ENCODE measurements around the gene SUCNR1. TPM values are rescaled to one million over a fixed set of nuclear protein-coding genes. Genes with fewer than 3 reads are reported as not detected.

SUCNR1 gene
- total RNA-seq, 1 experiment from 2014 or later: not detected

DNA sequence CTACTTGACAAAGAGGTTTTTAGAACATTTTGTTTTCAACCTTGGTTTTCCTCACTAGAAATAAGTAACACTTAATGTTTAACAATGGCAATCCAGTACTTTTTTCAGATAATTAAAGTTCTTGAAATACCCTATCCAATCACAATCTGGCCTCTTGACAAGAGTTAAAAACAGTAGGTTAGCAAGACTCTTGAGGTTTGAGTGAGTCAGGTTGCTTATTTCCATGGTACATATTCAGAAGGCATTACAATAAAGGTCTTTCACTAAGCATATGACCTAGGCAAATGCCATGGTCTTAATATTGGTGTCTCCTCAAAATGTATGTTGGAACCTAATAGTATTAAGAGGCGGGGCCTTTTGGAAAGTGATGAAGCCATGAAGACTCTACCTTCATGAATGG lies 5.6 kb downstream of the SUCNR1 start:
- Mint-ChIP-seq H3K27me3 (ENCODE audit: insufficient read depth, unreplicated experiment) (no peaks in the 10 kb centered on the region), H3K4me1 (ENCODE audit: low read depth, unreplicated experiment) (peaks cover 6% of the 10 kb centered on the region), H3K36me3 (ENCODE audit: insufficient read depth, unreplicated experiment) (no peaks in the 10 kb centered on the region), H3K4me3 (ENCODE audit: unreplicated experiment) (no peak overlapping the region), H3K27ac (ENCODE audit: unreplicated experiment) (no peak overlapping the region), H3K9me3 (ENCODE audit: unreplicated experiment) (no peaks in the 10 kb centered on the region)
- Histone ChIP-seq H3K4me3 (ENCODE audit: low read depth, low read length) (no peak overlapping the region), H3K4me1 (no peaks in the 10 kb centered on the region), H3K9me3 (no peaks in the 10 kb centered on the region), H3K27me3 (replicated peaks; ENCODE audit: control insufficient read depth, insufficient read depth, low read length) (no peaks in the 10 kb centered on the region), H3K36me3 (ENCODE audit: control insufficient read depth, insufficient read depth, low read length) (no peaks in the 10 kb centered on the region)
- POLR2A ChIA-PET: no interaction called here
- BruUV-seq (replicated peaks): no TSS peak
- intact Hi-C loops (cut with micrococcal nuclease; ENCODE audit: unreplicated experiment): no loop called here
- CTCF ChIA-PET: no interaction called here
- DNase-seq: no peak
- TF ChIP-seq, protein P1, sequence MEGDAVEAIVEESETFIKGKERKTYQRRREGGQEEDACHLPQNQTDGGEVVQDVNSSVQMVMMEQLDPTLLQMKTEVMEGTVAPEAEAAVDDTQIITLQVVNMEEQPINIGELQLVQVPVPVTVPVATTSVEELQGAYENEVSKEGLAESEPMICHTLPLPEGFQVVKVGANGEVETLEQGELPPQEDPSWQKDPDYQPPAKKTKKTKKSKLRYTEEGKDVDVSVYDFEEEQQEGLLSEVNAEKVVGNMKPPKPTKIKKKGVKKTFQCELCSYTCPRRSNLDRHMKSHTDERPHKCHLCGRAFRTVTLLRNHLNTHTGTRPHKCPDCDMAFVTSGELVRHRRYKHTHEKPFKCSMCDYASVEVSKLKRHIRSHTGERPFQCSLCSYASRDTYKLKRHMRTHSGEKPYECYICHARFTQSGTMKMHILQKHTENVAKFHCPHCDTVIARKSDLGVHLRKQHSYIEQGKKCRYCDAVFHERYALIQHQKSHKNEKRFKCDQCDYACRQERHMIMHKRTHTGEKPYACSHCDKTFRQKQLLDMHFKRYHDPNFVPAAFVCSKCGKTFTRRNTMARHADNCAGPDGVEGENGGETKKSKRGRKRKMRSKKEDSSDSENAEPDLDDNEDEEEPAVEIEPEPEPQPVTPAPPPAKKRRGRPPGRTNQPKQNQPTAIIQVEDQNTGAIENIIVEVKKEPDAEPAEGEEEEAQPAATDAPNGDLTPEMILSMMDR (IDR thresholded peaks at IDR 0.05; ENCODE audit: insufficient read depth in 1 of 2, low read depth in 1 of 2, low read length in 1 of 2, severe bottlenecking in 1 of 2, unreplicated experiment in 1 of 2): no peak

DNA sequence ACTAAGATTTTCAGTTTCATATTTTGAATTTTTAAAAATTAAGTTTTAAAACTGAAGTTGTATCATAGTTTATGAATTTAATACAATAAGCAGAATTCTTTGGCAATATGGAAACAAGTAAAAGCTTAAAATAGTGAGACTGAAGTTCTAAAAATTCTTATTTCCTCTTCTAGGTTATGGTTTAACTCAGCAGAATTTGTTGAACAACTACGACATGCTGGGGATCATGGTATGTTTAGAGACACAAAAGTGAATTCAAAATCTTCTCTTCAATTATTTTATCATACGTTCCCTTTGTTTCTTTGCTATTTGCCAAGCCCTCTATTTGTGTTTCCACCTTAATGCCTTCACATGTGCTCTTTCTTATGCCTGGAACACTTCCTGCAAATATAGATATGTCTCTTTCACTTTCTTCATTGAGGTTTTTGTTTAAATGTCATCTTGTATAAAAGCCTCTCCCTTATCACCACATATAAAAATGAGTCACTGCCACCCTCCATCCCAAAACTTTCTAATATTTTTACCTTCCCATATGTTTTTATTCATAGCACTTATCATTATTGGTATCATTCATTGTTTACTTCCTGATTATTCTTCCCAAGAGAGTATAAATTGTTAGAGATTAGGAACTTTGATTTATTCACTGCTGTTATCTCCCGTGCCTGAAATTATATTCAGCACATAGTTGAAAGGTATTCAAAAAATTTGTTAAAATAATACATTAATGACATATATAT lies 6.4 kb downstream of the SUCNR1 start:
- no peaks in the 10 kb centered on the region for H3K27me3 Mint-ChIP-seq (ENCODE audit: insufficient read depth, unreplicated experiment)
- no peaks in the 10 kb centered on the region for H3K27me3 ChIP-seq (replicated peaks; ENCODE audit: control insufficient read depth, insufficient read depth, low read length)
- no peak for DNase-seq
- no peak overlapping the region for H3K27ac Mint-ChIP-seq (ENCODE audit: unreplicated experiment)
- H3K36me3 ChIP-seq (ENCODE audit: control insufficient read depth, insufficient read depth, low read length): no peaks in the 10 kb centered on the region
- H3K9me3 Mint-ChIP-seq (ENCODE audit: unreplicated experiment): no peaks in the 10 kb centered on the region
- no peak overlapping the region for H3K4me3 Mint-ChIP-seq (ENCODE audit: unreplicated experiment)
- intact Hi-C loops (cut with micrococcal nuclease; ENCODE audit: unreplicated experiment): no loop called here
- ChIA-PET POLR2A (no interaction called here), CTCF (no interaction called here)
- no peaks in the 10 kb centered on the region for H3K9me3 ChIP-seq
- no TSS peak for BruUV-seq (replicated peaks)
- TF ChIP-seq, protein P1 (IDR thresholded peaks at IDR 0.05; ENCODE audit: insufficient read depth in 1 of 2, low read depth in 1 of 2, low read length in 1 of 2, severe bottlenecking in 1 of 2, unreplicated experiment in 1 of 2): no peak
- H3K4me3 ChIP-seq (ENCODE audit: low read depth, low read length): no peak overlapping the region
- no peaks in the 10 kb centered on the region for H3K4me1 ChIP-seq
- H3K4me1 Mint-ChIP-seq (ENCODE audit: low read depth, unreplicated experiment): peaks cover 6% of the 10 kb centered on the region
- no peaks in the 10 kb centered on the region for H3K36me3 Mint-ChIP-seq (ENCODE audit: insufficient read depth, unreplicated experiment)

DNA sequence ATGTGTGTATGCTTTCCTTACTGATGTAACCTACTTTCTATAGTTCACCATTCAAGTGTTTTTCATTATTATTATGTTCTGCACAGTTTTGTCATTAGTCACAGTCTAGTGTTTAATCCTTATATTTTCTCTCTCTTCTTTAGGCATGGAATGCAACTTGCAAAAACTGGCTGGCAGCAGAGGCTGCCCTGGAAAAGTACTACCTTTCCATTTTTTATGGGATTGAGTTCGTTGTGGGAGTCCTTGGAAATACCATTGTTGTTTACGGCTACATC lies 6.9 kb downstream of the SUCNR1 start:
- H3K9me3 ChIP-seq: no peaks in the 10 kb centered on the region
- H3K4me1 Mint-ChIP-seq (ENCODE audit: low read depth, unreplicated experiment): peaks cover 6% of the 10 kb centered on the region

More for the DNA sequence above, 6.9 kb downstream of the SUCNR1 start:
- ChIA-PET POLR2A (no interaction called here), CTCF (no interaction called here)
- Histone ChIP-seq H3K4me3 (ENCODE audit: low read depth, low read length) (no peak overlapping the region), H3K27me3 (replicated peaks; ENCODE audit: control insufficient read depth, insufficient read depth, low read length) (no peaks in the 10 kb centered on the region), H3K4me1 (no peaks in the 10 kb centered on the region), H3K36me3 (ENCODE audit: control insufficient read depth, insufficient read depth, low read length) (no peaks in the 10 kb centered on the region)
- DNase-seq: no peak
- no TSS peak for BruUV-seq (replicated peaks)
- H3K36me3 Mint-ChIP-seq (ENCODE audit: insufficient read depth, unreplicated experiment): no peaks in the 10 kb centered on the region
- TF ChIP-seq, protein P1 (IDR thresholded peaks at IDR 0.05; ENCODE audit: insufficient read depth in 1 of 2, low read depth in 1 of 2, low read length in 1 of 2, severe bottlenecking in 1 of 2, unreplicated experiment in 1 of 2): no peak
- H3K27me3 Mint-ChIP-seq (ENCODE audit: insufficient read depth, unreplicated experiment): no peaks in the 10 kb centered on the region
- H3K4me3 Mint-ChIP-seq (ENCODE audit: unreplicated experiment): no peak overlapping the region
- intact Hi-C loops (cut with micrococcal nuclease; ENCODE audit: unreplicated experiment): no loop called here
- H3K9me3 Mint-ChIP-seq (ENCODE audit: unreplicated experiment): no peaks in the 10 kb centered on the region
- H3K27ac Mint-ChIP-seq (ENCODE audit: unreplicated experiment): no peak overlapping the region

Measured in Caco-2 (cell line).